Keratinocyte (primary cell): ENCODE data around the gene RBP2. TPM values are rescaled to one million over a fixed set of nuclear protein-coding genes. Genes with fewer than 3 reads are reported as not detected.

Experiments
- DNase-seq: peaks from one replicate; pipeline ENCODE4 v3.0.0-alpha.2; 2011; ENCODE audit warnings: low read depth, missing footprints, low spot score
- FAIRE-seq: peaks from 2 replicates; lab custom pipeline; 2011; peaks lifted over from hg19 to GRCh38; lab: Jason Lieb, UNC
- H2AFZ ChIP-seq: 2 replicates; pipeline ENCODE4 v1.6.0; 2012; ENCODE audit warnings: low read length, control low read depth, inconsistent platforms; ENCODE audit not compliant: control insufficient read depth
- H3K27ac ChIP-seq: 2 replicates; pipeline ENCODE4 v1.5.1; 2011; ENCODE audit warnings: low read length; ENCODE audit not compliant: control insufficient read depth, insufficient read depth
- H3K27me3 ChIP-seq: 3 replicates; pipeline ENCODE4 v1.6.0; 2011; ENCODE audit warnings: low read length; ENCODE audit not compliant: control insufficient read depth, insufficient read depth; ENCODE audit errors: extremely low read depth
- H3K36me3 ChIP-seq, 2 experiments: 2 replicates in 1 of 2; 3 replicates in 1 of 2; pipeline ENCODE4 v1.5.1; 2011; ENCODE audit warnings: low read length in 2 of 2, mild to moderate bottlenecking in 1 of 2; ENCODE audit not compliant: control insufficient read depth in 2 of 2, insufficient read depth in 2 of 2; ENCODE audit errors: extremely low read depth in 1 of 2
- H3K4me1 ChIP-seq: 3 replicates; pipeline ENCODE4 v1.5.1; 2011; ENCODE audit warnings: low read length; ENCODE audit not compliant: control insufficient read depth, insufficient read depth; ENCODE audit errors: extremely low read depth
- H3K4me2 ChIP-seq: 3 replicates; pipeline ENCODE4 v1.6.0; 2011; ENCODE audit warnings: low read depth, low read length; ENCODE audit not compliant: control insufficient read depth, insufficient read depth; ENCODE audit errors: extremely low read depth
- H3K4me3 ChIP-seq, 3 experiments: fragments of 200-600 bp in 1 of 3; sonication (generic) in 1 of 3; 2 replicates in 2 of 3; 3 replicates in 1 of 3; pipeline ENCODE4 v1.5.1; 2011 to 2016; ENCODE audit warnings: low read length in 3 of 3, mild to moderate bottlenecking in 3 of 3, control low read depth in 2 of 3, inconsistent platforms in 1 of 3, low read depth in 1 of 3, mixed read lengths in 1 of 3, mixed run types in 1 of 3, moderate library complexity in 1 of 3; ENCODE audit not compliant: control insufficient read depth in 2 of 3, insufficient read depth in 2 of 3; ENCODE audit errors: extremely low read depth in 1 of 3
- H3K79me2 ChIP-seq: 2 replicates; pipeline ENCODE4 v1.6.0; 2012; ENCODE audit warnings: low read length; ENCODE audit not compliant: control insufficient read depth, insufficient read depth
- H3K9ac ChIP-seq: 3 replicates; pipeline ENCODE4 v1.6.0; 2011; ENCODE audit warnings: low read length; ENCODE audit not compliant: control insufficient read depth, insufficient read depth; ENCODE audit errors: extremely low read depth
- H3K9me1 ChIP-seq: 3 replicates; pipeline ENCODE4 v1.6.0; 2011; ENCODE audit warnings: low read length; ENCODE audit not compliant: control insufficient read depth, insufficient read depth; ENCODE audit errors: extremely low read depth
- H3K9me3 ChIP-seq: 2 replicates; pipeline ENCODE4 v1.5.1; 2012; ENCODE audit warnings: low read depth, low read length; ENCODE audit not compliant: control insufficient read depth
- H4K20me1 ChIP-seq: 3 replicates; pipeline ENCODE4 v1.6.0; 2011; ENCODE audit warnings: low read length; ENCODE audit not compliant: control insufficient read depth, insufficient read depth; ENCODE audit errors: extremely low read depth
- CTCF ChIP-seq, 3 experiments: IDR thresholded peaks in 1 of 3; conservative IDR thresholded peaks in 1 of 3; optimal IDR thresholded peaks in 1 of 3; 2 replicates in 2 of 3; 3 replicates in 1 of 3; pipeline versions ENCODE3 to v1.5.1; 2011; ENCODE audit warnings: low read length in 3 of 3, mild to moderate bottlenecking in 3 of 3, moderate library complexity in 2 of 3, control low read depth in 1 of 3, inconsistent platforms in 1 of 3; ENCODE audit not compliant: insufficient read depth in 2 of 3; ENCODE audit errors: extremely low read depth in 1 of 3
- EZH2 ChIP-seq: IDR thresholded peaks from one replicate; pipeline ENCODE4 v1.6.1; 2012; ENCODE audit warnings: inconsistent platforms, mild to moderate bottlenecking, low read length, moderate library complexity
- dilution Hi-C: fragments of 300-500 bp; cut with MboI; formaldehyde crosslinking; loops from one replicate; pipeline ENCODE4 v1.7.0; 2020; ENCODE audit warnings: low sequenced_read_pairs; ENCODE audit not compliant: extremely low pct_ligation_motif_present
- polyA plus RNA-seq, 5 experiments: library from polyadenylated mRNA; depleted of rRNA in 3 of 5; stranded (reverse) in 3 of 5; stranded (forward) in 1 of 5; unstranded in 1 of 5; fragments of >200 nt; gene quantifications; 1 replicate in 1 of 5; 2 replicates in 3 of 5; 3 replicates in 1 of 5; pipeline versions ENCODE4 v1.2.1 to v1.2.3, GENCODE V29; 2011 to 2012; ENCODE audit warnings: missing spikeins in 2 of 5, low read depth in 1 of 5, low replicate concordance in 1 of 5

The RBP2 gene
- polyA plus RNA-seq, 1 donor (not counting 4 experiments of a cell fraction or from before 2014, with no cell fraction given) = not detected

GRCh38 chr3:139421460-139421859 is 54.9 kb downstream of the RBP2 start:
- dilution Hi-C loops = no loop called here
- H3K79me2 ChIP-seq = no peaks in the 10 kb centered on the region
- H3K4me2 ChIP-seq = no peak overlapping the region
- FAIRE-seq (no peak), DNase-seq (no peak)
- no peaks in the 10 kb centered on the region for H4K20me1 ChIP-seq
- no peak overlapping the region for H3K27ac ChIP-seq
- no peaks in the 10 kb centered on the region for H3K27me3 ChIP-seq
- no peaks in the 10 kb centered on the region for H3K9me1 ChIP-seq
- H3K9ac ChIP-seq = no peak overlapping the region
- peaks cover 3% of the 10 kb centered on the region for H3K4me1 ChIP-seq
- TF ChIP-seq EZH2 (no peak), CTCF (optimal IDR thresholded peaks at IDR 0.05 in 1 of 3, IDR thresholded peaks at IDR 0.05 in 1 of 3, conservative IDR thresholded peaks at IDR 0.05 in 1 of 3; ENCODE audit: extremely low read depth in 1 of 3, insufficient read depth in 2 of 3, low read length in 3 of 3) (no peak)
- H3K4me3 ChIP-seq = no peak overlapping the region
- no peak overlapping the region for H2AFZ ChIP-seq
- H3K9me3 ChIP-seq = no peaks in the 10 kb centered on the region
- no peaks in the 10 kb centered on the region for H3K36me3 ChIP-seq

- Histone ChIP-seq H3K9me1 (no peaks in the 10 kb centered on the region), H3K27ac (no peak overlapping the region), H3K4me1 (peaks cover 3% of the 10 kb centered on the region), H3K9me3 (no peaks in the 10 kb centered on the region), H3K36me3 (no peaks in the 10 kb centered on the region), H3K27me3 (no peaks in the 10 kb centered on the region), H3K4me3 (no peak overlapping the region), H3K79me2 (no peaks in the 10 kb centered on the region), H2AFZ (no peak overlapping the region), H4K20me1 (no peaks in the 10 kb centered on the region), H3K4me2 (no peak overlapping the region), H3K9ac (no peak overlapping the region)
- FAIRE-seq (no peak), DNase-seq (no peak)
- dilution Hi-C loops = no loop called here
- TF ChIP-seq EZH2 (no peak), CTCF (optimal IDR thresholded peaks at IDR 0.05 in 1 of 3, IDR thresholded peaks at IDR 0.05 in 1 of 3, conservative IDR thresholded peaks at IDR 0.05 in 1 of 3; ENCODE audit: extremely low read depth in 1 of 3, insufficient read depth in 2 of 3, low read length in 3 of 3) (no peak)
These were observed 55.3 kb downstream of the RBP2 start for GRCh38 chr3:139421040-139421439.
